ENCODE data around the gene TBC1D5.
A peak's percentile ranks its signal among the peaks of the same experiment; 100 is the strongest.
"Not testable (repeated sequence)": the region's sequence is repeated elsewhere in the genome, so short reads cannot be mapped to it uniquely, and the experiment has no call there.

TBC1D5 gene

DNA sequence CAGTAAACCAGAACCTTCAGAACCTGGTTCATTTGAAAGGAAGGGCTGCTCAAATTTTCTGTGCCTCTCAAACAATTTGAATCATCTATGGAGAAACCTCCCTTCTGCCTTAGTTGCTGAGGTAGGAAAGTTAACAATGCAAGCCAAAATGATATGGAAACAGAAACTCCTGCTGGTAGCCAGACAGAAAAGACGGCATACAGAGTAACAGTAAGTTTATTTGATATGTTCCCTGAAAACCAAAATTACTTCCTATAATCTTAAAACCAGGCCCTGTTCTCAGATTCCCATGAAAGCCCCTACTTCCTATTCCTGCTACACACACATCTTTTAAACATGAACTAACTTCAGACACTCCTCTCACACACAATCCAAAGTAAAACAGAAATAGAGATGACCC is 86.2 kb downstream of the TBC1D5 start:
- no peak for ATAC-seq
- no peak for TF ChIP-seq RARB (CRISPR knock-in tag; IDR thresholded peaks at IDR 0.05)
- no peak for TF ChIP-seq GLIS3 (CRISPR knock-in tag; IDR thresholded peaks at IDR 0.05)
- TF ChIP-seq ZNF8 (CRISPR knock-in tag; IDR thresholded peaks at IDR 0.05) = no peak
- TF ChIP-seq, protein P1, sequence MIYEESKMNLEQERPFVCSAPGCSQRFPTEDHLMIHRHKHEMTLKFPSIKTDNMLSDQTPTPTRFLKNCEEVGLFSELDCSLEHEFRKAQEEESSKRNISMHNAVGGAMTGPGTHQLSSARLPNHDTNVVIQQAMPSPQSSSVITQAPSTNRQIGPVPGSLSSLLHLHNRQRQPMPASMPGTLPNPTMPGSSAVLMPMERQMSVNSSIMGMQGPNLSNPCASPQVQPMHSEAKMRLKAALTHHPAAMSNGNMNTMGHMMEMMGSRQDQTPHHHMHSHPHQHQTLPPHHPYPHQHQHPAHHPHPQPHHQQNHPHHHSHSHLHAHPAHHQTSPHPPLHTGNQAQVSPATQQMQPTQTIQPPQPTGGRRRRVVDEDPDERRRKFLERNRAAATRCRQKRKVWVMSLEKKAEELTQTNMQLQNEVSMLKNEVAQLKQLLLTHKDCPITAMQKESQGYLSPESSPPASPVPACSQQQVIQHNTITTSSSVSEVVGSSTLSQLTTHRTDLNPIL (CRISPR knock-in tag; IDR thresholded peaks at IDR 0.05; ENCODE audit: low read depth) = no peak
- TF ChIP-seq ZC3H10 (CRISPR knock-in tag; IDR thresholded peaks at IDR 0.05) = no peak
- TF ChIP-seq SNAI2 (CRISPR knock-in tag; IDR thresholded peaks at IDR 0.05) = no peak
- TF ChIP-seq, protein P2, sequence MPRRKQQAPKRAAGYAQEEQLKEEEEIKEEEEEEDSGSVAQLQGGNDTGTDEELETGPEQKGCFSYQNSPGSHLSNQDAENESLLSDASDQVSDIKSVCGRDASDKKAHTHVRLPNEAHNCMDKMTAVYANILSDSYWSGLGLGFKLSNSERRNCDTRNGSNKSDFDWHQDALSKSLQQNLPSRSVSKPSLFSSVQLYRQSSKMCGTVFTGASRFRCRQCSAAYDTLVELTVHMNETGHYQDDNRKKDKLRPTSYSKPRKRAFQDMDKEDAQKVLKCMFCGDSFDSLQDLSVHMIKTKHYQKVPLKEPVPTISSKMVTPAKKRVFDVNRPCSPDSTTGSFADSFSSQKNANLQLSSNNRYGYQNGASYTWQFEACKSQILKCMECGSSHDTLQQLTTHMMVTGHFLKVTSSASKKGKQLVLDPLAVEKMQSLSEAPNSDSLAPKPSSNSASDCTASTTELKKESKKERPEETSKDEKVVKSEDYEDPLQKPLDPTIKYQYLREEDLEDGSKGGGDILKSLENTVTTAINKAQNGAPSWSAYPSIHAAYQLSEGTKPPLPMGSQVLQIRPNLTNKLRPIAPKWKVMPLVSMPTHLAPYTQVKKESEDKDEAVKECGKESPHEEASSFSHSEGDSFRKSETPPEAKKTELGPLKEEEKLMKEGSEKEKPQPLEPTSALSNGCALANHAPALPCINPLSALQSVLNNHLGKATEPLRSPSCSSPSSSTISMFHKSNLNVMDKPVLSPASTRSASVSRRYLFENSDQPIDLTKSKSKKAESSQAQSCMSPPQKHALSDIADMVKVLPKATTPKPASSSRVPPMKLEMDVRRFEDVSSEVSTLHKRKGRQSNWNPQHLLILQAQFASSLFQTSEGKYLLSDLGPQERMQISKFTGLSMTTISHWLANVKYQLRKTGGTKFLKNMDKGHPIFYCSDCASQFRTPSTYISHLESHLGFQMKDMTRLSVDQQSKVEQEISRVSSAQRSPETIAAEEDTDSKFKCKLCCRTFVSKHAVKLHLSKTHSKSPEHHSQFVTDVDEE (CRISPR knock-in tag; IDR thresholded peaks at IDR 0.05) = no peak

DNA sequence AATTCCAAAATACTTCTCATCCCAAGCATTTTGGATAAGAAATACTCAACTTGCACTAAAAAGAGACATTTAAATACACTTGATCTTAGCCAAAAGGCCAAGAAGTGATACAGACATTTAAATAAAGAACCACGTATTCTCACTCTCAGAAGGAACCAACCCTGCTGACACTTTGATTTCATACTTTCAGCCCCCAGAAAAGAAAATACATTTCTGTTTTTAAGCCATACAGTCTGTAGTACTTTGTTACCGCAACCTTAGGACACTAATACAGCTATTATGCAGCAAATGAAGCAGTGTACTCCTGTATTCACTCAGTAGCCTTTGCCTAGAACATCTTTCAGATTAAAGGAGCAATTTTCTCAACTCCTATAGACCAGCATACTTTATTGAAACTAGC is 86.7 kb downstream of the TBC1D5 start:
- TF ChIP-seq RARB (CRISPR knock-in tag; IDR thresholded peaks at IDR 0.05) (no peak), OSR1 (CRISPR knock-in tag; IDR thresholded peaks at IDR 0.05) (no peak), ZC3H10 (CRISPR knock-in tag; IDR thresholded peaks at IDR 0.05) (no peak), TCF4 (CRISPR knock-in tag; IDR thresholded peaks at IDR 0.05; ENCODE audit: borderline replicate concordance) (no peak), ZNF8 (CRISPR knock-in tag; IDR thresholded peaks at IDR 0.05) (no peak), TOX (CRISPR knock-in tag; IDR thresholded peaks at IDR 0.05; ENCODE audit: borderline replicate concordance) (no peak), BACH2 (CRISPR knock-in tag; IDR thresholded peaks at IDR 0.05; ENCODE audit: borderline replicate concordance) (no peak), PPARA (CRISPR knock-in tag; IDR thresholded peaks at IDR 0.05; ENCODE audit: borderline replicate concordance) (no peak)
- TF ChIP-seq, protein P3, sequence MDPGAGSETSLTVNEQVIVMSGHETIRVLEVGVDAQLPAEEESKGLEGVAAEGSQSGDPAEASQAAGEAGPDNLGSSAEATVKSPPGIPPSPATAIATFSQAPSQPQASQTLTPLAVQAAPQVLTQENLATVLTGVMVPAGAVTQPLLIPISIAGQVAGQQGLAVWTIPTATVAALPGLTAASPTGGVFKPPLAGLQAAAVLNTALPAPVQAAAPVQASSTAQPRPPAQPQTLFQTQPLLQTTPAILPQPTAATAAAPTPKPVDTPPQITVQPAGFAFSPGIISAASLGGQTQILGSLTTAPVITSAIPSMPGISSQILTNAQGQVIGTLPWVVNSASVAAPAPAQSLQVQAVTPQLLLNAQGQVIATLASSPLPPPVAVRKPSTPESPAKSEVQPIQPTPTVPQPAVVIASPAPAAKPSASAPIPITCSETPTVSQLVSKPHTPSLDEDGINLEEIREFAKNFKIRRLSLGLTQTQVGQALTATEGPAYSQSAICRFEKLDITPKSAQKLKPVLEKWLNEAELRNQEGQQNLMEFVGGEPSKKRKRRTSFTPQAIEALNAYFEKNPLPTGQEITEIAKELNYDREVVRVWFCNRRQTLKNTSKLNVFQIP (CRISPR knock-in tag; IDR thresholded peaks at IDR 0.05; ENCODE audit: borderline replicate concordance, low read depth) = no peak
- TF ChIP-seq, protein P1 (CRISPR knock-in tag; IDR thresholded peaks at IDR 0.05; ENCODE audit: low read depth) = no peak
- TF ChIP-seq, protein P4, sequence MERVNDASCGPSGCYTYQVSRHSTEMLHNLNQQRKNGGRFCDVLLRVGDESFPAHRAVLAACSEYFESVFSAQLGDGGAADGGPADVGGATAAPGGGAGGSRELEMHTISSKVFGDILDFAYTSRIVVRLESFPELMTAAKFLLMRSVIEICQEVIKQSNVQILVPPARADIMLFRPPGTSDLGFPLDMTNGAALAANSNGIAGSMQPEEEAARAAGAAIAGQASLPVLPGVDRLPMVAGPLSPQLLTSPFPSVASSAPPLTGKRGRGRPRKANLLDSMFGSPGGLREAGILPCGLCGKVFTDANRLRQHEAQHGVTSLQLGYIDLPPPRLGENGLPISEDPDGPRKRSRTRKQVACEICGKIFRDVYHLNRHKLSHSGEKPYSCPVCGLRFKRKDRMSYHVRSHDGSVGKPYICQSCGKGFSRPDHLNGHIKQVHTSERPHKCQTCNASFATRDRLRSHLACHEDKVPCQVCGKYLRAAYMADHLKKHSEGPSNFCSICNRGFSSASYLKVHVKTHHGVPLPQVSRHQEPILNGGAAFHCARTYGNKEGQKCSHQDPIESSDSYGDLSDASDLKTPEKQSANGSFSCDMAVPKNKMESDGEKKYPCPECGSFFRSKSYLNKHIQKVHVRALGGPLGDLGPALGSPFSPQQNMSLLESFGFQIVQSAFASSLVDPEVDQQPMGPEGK (CRISPR knock-in tag; IDR thresholded peaks at IDR 0.05; ENCODE audit: borderline replicate concordance) = no peak
- ATAC-seq = no peak

DNA sequence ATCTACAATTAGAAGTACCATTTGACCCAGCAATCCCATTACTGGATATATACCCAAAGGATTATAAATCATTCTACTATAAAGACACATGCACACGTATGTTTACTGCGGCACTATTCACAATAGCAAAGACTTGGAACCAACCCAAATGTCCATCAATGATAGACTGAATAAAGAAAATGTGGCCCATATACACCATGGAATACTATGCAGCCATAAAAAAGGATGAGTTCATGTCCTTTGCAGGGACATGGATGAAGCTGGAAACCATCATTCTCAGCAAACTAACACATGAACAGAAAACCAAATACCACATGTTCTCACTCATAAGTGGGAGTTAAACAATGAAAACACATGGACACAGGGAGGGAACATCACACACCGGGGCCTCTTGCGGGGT is 92.7 kb downstream of the TBC1D5 start:
- ATAC-seq = not testable (repeated sequence)

DNA sequence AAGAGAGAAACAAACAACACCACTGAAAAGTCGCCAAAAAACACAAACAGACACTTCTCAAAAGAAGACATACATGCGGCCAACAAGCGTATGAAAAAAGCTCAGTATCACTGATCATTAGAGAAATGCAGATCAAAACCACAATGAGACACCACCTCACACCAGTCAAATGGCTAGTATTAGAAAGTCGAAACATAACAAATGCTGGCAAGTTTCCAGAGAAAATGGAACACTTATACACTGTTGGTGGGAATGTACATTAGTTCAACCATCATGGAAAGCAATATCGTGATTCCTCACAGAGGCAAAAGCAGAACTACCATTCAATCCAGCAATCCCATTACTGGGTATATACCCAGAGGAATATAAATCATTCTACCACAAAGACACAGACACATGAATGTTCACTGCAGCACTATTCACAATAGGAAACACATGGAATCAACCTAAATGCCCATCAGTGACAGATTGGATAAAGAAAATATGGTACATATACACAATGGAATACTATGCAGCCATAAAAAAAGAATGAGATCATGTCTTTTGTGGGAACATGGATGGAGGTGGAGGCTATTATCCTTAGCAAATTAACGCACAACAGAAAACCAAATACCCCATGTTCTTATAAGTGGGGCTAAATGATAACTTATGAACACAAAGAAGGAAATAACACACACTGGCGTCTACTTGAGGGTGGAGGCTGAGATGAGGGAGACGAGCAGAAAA is 93.6 kb downstream of the TBC1D5 start:
- not testable (repeated sequence) for ATAC-seq
- peak; percentile 71 for TF ChIP-seq ZNF8 (CRISPR knock-in tag; IDR thresholded peaks at IDR 0.05)

DNA sequence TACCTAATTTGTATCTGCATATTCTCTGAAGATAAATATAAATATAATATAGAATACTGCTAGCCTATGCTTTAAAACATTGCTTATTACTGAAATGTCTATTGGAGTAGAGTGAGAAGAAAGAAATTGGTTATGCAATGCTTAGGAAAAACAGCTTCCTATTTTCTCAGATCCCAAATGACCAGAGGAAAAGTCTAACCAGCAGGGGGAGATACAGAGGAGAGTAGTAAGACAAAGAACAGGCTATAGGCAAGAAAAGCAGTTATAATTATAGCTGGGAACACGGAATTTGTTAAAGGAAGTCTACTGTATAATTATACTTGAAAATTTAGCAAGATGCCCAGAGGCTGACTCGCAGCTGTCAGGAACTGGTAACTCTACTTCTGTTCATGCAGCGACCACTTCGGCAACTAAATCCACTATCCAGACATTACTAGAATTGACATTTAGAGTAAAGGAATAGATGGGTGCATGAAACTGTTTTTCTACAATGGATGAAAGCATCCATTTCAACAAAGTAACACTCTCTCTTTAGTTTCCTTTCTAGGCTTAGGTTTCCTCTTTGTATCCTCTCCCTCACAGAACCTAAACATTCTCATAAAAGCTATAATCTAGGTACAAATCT is 97.2 kb downstream of the TBC1D5 start:
- peak; percentile 88 for ATAC-seq
- no peak for TF ChIP-seq SNAI2 (CRISPR knock-in tag; IDR thresholded peaks at IDR 0.05)
- TF ChIP-seq ZC3H10 (CRISPR knock-in tag; IDR thresholded peaks at IDR 0.05) = no peak
- TF ChIP-seq RARB (CRISPR knock-in tag; IDR thresholded peaks at IDR 0.05) = no peak
- no peak for TF ChIP-seq ISL1 (CRISPR knock-in tag; IDR thresholded peaks at IDR 0.05)
- no peak for TF ChIP-seq ZNF565 (CRISPR knock-in tag; conservative IDR thresholded peaks at IDR 0.05; ENCODE audit: low read depth)
- no peak for TF ChIP-seq TCF4 (CRISPR knock-in tag; IDR thresholded peaks at IDR 0.05; ENCODE audit: borderline replicate concordance)
- no peak for TF ChIP-seq ARNTL (CRISPR knock-in tag; IDR thresholded peaks at IDR 0.05; ENCODE audit: borderline replicate concordance, low read depth)
- no peak for TF ChIP-seq TOX (CRISPR knock-in tag; IDR thresholded peaks at IDR 0.05; ENCODE audit: borderline replicate concordance)
- TF ChIP-seq, protein P2 (CRISPR knock-in tag; IDR thresholded peaks at IDR 0.05) = no peak
- TF ChIP-seq ZFP3 (CRISPR knock-in tag; IDR thresholded peaks at IDR 0.05) = no peak
- TF ChIP-seq OSR1 (CRISPR knock-in tag; IDR thresholded peaks at IDR 0.05) = no peak
- TF ChIP-seq CSDC2 (CRISPR knock-in tag; IDR thresholded peaks at IDR 0.05) = no peak

Data from SK-N-SH treated with all-trans-retinoic acid at 6 μM for 48 hours (cell line).